Measurements from ENCODE around the gene DCTN4. TPM values are rescaled to one million over a fixed set of nuclear protein-coding genes. Genes with fewer than 3 reads are reported as not detected.

The DCTN4 gene
- polyA plus RNA-seq, 4 donors = 55.2 to 69.3 (median 64.9) TPM

DNA sequence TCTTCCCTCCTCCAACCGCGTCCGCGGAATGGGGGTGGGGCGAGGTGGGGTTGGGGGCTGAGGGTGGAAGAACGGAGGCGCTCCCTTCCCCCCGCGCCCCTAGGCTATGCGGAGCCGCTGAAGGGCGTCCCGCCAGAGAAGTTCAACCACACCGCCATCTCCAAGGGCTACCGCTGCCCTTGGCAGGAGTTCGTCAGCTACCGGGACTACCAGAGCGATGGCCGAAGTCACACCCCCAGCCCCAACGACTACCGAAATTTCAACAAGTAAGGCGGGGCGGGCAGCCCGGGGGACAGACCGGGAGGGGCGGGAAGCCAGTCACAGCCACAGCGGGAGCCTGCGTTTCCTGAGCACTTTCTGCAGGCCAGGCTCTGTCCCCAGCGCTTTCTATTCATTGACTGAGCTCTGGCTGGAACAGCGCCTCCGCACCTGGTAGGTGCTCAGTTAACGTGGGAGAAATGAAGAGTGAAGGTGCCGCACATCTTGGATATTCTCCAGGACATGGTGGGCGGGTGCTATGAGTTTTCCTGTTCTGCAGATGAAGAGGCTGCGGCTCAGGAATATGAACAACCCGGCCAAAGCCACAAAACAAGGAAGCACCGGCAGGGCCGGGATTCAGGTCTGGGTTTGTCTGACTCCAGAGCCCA lies 86.5 kb downstream of the DCTN4 start:
- no peak for DNase-seq (ENCODE audit: low read depth in 4 of 4, low spot score in 3 of 4)

DNA sequence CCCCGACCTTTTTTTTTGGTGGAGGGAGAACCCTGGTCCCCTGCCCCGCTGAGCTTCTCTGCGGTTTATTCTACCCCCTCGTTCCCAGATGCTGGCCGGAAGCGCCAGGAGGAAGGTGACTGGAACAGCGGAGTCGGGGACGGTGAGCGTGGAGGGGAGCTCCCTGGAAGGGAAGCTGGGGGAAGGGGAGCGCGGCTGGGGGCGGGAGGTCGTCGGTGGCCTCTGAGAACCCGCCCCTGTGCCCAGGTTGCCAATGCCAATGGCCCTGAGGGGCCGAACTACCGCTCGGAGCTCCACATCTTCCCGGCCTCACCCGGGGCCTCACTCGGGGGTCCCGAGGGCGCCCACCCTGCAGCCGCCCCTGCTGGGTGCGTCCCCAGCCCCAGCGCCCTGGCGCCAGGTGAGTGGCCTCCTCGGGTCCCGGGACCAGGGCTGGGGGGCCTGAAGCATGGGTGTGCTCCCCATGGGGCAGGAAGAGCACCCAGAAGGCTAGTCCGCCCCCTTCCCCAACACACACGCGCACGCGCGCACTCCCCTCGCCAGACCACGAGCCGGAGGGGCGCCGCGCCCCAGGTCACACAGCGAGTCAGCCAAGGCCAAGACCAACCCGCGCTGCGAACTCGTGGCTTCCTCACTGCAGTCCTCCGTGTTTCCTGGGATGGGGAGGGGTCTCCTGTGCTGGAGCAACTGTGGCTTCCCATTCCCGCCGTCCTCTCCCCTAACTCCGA lies 87.1 kb downstream of the DCTN4 start:
- no peak for DNase-seq (ENCODE audit: low read depth in 4 of 4, low spot score in 3 of 4)

DNA sequence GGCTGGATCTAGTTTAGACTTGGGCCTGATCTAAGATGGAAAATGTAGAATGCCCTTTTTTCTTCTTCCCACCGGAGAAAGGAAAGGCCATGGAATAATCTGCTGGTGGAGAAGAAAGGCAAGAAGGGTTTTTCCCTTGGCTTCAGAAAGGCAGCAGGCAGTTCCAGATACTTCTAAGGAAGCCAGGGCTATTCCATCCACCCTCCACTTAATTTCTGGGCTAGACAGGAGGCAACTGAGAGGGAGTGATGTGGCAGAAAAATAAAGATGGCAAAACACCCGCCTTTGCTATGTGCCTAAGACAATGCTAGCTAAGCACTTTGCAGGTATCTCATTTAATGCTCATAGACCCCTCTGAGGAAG lies 87.9 kb downstream of the DCTN4 start:
- DNase-seq (ENCODE audit: low read depth in 4 of 4, low spot score in 3 of 4) = no peak

DNA sequence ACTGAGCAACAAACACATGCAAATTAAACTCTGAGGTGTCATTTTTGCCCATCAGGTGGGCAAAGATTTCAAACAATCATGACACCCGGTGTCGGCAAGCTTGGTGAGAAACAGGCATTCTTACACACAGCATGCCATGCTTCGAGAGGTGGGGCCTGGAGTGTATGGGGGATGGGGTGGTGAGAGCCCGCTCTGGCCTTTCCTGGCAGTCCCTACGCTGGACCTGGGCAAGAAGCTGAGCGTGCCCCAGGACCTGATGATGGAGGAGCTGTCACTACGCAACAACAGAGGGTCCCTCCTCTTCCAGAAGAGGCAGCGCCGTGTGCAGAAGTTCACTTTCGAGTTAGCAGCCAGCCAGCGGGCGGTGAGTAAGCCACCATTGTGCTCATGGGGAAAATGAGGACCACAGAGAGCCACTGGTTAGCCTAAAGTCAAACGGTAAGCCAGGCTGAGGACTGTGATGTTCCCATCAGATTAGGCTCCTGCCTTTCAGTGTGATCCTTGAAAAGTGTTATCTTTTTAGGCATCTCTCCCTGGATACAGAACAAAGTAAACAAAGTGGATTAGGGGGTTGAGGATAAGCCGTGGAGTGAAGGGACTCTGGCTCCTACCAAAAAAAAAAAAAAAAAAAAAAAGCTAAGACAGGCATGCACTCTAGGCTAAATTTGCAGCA lies 88.4 kb downstream of the DCTN4 start:
- DNase-seq (ENCODE audit: low read depth in 4 of 4, low spot score in 3 of 4) = no peak

DNA sequence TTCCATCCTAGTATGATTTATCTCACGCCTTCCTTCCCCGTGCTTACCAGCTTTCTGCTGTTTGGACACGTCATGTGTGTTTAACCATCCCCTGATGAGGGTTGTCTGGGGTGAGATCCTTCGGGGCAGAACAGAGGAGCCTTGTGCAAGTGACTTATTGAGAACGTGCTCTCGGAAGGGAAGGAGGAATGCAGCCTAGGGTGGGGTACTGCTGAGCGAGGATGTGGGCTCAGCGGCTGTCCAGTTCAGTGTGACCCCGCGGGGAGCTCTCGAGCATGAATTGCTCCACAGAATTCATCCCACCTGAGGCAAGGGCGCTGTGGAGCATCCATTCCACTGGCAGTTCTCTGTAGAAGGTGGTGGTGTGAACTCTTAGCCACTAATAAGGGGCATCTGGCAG lies 93.8 kb downstream of the DCTN4 start:
- DNase-seq (ENCODE audit: low read depth in 4 of 4, low spot score in 3 of 4) = no peak

DNA sequence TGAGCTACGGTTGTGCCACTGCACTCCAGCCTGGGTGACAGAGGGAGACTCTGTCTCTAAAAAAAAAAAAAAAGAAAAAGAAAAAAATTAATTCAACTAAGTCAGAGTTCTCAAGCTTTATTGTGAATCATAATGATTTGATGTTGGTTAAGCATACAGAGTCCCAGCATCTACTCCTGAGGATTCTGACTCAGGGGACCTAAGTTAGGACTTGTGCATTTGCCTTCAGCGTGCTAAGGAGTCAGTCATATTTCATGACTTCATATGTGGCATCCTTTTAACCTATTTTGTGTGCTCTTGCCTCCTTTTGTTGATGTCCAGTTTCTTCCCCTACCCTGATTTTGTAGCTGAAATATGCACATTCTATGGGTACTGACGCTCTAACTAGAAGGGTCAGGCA lies 94.9 kb downstream of the DCTN4 start:
- no peak for DNase-seq (ENCODE audit: low read depth in 4 of 4, low spot score in 3 of 4)

DNA sequence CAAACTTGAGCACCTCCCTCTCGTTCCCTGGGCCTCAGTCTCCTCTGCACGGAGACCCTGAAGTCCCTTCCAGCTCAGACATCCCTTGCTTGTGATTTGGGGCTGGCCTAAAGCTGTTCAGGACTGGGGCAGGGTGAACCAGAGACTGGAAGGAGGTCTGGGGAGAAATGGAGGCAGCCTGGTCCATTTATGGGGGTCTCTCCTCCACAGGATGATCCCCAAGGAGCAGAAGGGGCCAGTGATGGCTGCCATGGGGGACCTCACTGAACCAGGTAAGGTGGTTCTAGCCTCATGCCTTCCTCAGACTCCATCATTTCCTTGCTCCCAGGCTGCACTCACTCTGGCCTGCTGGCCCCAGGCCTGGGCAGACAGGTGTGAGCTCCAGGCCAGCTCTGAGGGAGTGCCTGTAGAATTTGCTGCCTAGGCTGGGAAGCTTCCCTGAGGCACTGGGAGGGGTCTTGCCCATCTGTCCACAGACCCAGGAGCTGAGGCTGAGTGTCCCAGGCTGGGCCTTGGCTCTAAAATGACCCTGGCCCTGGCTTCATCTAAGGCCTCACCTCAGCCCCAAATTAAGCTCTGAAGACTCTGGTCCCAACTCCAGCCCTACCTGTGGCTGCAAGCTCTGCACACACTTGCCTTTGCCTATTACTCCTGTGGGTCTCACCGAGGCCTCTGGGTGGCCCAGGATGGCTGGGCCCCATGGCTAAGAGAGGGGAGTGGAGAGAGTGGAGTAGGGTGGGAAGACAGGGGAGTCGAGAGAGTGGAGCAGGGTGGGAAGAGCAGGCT lies 95.9 kb downstream of the DCTN4 start:
- no peak for DNase-seq (ENCODE audit: low read depth in 4 of 4, low spot score in 3 of 4)

DNA sequence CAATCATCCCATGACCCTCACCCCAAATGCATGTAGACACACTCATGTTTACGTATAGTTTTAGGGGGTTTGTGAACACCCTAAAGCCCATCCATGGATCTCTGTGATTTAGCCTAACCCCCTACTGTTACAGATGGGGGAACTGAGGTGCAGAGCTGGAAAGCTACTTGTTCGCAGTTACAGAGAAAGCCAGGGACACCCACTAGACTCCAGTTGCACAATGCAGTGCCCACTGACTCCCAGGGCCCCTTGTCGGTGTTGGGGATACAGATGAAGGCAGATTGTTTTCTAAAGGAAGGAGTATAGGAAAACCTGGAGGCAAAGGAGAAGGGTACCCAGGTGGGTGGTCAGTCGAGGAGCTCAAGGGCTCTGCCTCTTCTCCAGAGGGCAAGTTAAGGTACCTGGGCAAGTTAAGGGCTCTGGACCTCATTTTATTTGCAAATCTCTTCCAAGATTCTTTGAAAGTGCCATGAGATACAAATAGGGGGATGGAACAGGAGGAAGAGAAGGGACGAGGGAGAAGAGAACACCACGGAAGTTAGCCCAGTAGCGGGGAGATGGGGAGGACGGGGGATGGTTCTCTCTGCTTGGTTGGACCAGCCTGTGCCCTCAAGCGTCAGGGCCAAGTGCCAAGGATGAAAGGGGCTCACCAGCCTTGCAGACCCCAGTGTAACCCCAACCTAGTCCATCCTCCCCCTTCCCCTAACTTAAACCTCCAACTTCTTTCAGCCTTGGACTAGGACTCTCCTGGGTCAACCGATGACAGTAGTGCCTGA lies 96.8 kb downstream of the DCTN4 start:
- DNase-seq (ENCODE audit: low read depth in 4 of 4, low spot score in 3 of 4) = no peak

DNA sequence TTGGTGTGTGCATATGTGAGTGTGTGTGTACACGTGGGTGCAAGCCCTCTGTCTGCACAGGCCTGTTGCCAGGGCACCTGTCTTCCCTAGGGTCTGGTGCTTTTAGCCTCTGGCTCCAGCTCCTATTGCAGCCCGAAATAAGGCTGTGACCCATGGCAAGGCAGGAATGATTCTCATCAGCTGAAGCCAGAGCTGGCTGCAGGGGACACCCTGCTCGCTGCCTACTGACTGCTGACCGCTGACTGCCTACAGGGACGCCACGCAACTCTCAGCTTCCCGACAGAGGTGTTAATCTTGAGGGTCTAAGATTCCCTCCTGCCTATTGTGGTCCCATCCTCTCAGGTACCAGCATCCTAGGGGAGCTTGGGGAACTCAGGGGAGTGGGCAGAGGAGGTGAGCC lies 97.7 kb downstream of the DCTN4 start, which contains the start of gene MYOZ3:
TSS of gene MYOZ3 (plus strand) at position 166 of the 400 bp plus-strand sequence. CDS start 1,691 bp downstream, outside the sequence.
- DNase-seq (ENCODE audit: low read depth in 4 of 4, low spot score in 3 of 4) = no peak

DNA sequence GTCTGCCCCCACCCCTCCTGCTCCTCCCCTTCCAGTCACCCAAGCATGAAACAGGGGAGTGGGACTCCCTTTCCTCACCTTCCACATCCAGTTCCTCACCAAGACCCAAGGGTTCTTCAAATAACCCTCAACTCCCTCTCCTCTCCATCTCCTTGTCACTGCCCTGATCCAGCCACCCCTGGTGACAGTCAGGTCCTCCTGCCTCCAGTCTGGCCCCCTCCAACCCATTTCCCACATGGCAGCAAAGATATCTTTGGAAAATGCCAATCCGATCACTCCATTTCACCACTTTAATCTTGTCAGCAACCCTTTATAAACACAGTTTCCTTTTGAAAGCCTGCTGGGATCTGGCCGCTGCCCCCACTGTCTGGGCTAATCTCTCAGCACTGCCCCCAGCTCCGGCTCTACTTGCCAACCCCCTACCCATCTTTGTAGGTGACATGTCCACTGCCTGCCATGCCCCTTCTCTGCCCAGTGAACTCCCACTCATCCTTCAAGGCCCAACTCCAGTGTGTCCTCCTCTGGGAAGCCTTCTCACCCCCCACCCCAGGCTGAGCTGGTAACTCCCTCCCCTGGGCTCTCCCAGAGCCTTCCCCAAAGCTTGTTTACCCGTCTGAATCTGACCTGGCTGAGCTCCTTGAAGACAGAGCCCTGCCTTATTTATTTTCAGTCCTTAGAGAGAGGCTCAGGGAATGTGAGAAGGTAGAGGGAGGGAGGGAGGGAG lies 98.5 kb downstream of the DCTN4 start:
- no peak for DNase-seq (ENCODE audit: low read depth in 4 of 4, low spot score in 3 of 4)

DNA sequence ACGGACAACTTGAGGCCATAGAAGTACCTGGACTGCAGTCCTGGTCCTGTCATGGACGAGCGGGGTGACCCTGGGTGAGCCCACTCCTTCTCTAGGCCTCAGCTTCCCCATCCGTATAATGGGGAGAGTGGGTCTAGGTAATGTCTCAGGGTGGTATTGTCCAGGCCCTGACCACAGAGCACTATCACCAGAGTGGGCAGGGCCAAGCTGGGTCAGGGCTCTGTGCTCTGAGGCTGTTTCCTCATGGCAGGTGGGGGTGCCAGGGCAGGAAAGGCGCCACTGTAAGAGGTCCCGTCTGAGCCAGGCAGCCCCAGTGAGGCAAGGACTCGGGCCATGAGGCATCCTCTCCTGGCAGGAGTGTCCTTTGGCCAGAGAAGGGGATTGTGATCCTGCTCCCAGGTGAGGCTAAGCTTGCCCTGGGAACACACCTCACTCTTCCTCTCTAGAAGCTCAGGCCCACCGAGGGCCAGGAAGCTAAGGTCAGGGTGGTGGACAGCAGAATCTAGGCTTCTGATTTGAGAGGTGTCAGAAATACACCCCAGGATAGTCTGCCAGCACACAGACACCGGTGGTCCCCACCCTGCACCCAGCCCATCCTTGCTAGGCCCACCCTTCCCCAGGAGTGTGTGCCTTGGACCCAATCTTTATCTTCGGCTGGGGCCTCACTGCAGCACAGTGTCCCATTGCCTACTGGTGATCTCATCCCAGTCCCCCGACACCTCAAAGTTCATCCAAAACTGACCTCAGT lies 99.3 kb downstream of the DCTN4 start:
- no peak for DNase-seq (ENCODE audit: low read depth in 4 of 4, low spot score in 3 of 4)

DNA sequence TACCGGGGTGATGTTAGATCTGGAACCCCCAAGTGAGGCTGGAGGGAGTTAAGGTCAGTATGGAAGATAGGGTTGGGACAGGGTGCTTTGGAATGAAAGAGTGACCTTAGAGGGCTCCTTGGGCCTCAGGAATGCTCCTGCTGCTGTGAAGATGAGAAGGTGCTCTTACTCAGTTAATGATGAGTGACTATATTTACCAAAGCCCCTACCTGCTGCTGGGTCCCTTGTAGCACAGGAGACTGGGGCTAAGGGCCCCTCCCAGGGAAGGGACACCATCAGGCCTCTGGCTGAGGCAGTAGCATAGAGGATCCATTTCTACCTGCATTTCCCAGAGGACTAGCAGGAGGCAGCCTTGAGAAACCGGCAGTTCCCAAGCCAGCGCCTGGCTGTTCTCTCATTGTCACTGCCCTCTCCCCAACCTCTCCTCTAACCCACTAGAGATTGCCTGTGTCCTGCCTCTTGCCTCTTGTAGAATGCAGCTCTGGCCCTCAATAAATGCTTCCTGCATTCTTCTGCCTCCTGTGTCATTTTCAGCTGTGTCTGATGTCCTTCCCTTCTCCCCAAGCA lies 100.0 kb downstream of the DCTN4 start:
- no peak for DNase-seq (ENCODE audit: low read depth in 4 of 4, low spot score in 3 of 4)

Other genes with a start within 250 kb of the DCTN4 start
- 100 to 1,000 TPM in 2 of 4 donors, 10 to 100 TPM in 2; 26.7 to 106 (median 99.3) TPM for gene SYNPO, start 118.4 kb downstream of the DCTN4 start, polyA plus RNA-seq (ENCODE audit: insufficient read length in 4 of 4)
- gene MYOZ3, start 97.8 kb downstream of the DCTN4 start, polyA plus RNA-seq (ENCODE audit: insufficient read length in 4 of 4) = 10 to 100 TPM in 1 of 4 donors, 1 to 10 TPM in 3; 5.7 to 10.3 (median 6.3) TPM
- gene RBM22, start 58.0 kb downstream of the DCTN4 start, polyA plus RNA-seq (ENCODE audit: insufficient read length in 4 of 4) = 10 to 100 TPM; 67.4 to 85.3 (median 80.4) TPM
- gene SMIM3, start 19.7 kb upstream of the DCTN4 start, polyA plus RNA-seq (ENCODE audit: insufficient read length in 4 of 4) = 10 to 100 TPM; 21.7 to 37.3 (median 24.8) TPM
- gene IRGM, start 87.5 kb upstream of the DCTN4 start, polyA plus RNA-seq (ENCODE audit: insufficient read length in 4 of 4) = 1 to 10 TPM in 1 of 4 donors, under 1 TPM in 3; 0.31 to 1.3 (median 0.73) TPM
- 10 to 100 TPM; 32.5 to 54.1 (median 39.7) TPM for gene ZNF300, start 146.0 kb upstream of the DCTN4 start, polyA plus RNA-seq (ENCODE audit: insufficient read length in 4 of 4)

Data from left renal pelvis (tissue), 4 donors.